Activated naive CD4-positive, alpha-beta T cell treated with anti-CD3 and anti-CD28 coated beads, Interleukin-2, amount 50 U/mL, for 72 hours (primary cell): Measurements from ENCODE around the gene MRPL49. TPM values are rescaled to one million over a fixed set of nuclear protein-coding genes. Genes with fewer than 3 reads are reported as not detected.
A peak's percentile ranks its signal among the peaks of the same experiment; 100 is the strongest.

Source experiments
- ATAC-seq, 2 donors: fragments of 150-1000 bp; cut with Tn5 transposase; 2 replicates each; pipeline ENCODE4 v1.10.0; 2021; ENCODE audit warnings: mild to moderate bottlenecking in 2 of 2, moderate library complexity in 2 of 2
- DNase-seq, 2 donors: peaks; one replicate each; pipeline ENCODE4 v3.0.0; 2021 to 2022; ENCODE audit warnings: low spot score in 2 of 2
- H3K27ac Mint-ChIP-seq, 2 donors: one replicate each; pipeline ENCODE4 v1.8.0; 2022; ENCODE audit warnings: mild to moderate bottlenecking in 2 of 2, mixed read lengths in 2 of 2
- H3K36me3 Mint-ChIP-seq, 2 donors: one replicate each; pipeline ENCODE4 v1.8.0; 2022; ENCODE audit warnings: mixed read lengths in 2 of 2
- H3K9me3 Mint-ChIP-seq, 2 donors: one replicate each; pipeline ENCODE4 v1.8.0; 2022; ENCODE audit warnings: mixed read lengths in 2 of 2
- total RNA-seq, 2 donors: library from RNA; stranded (reverse); gene quantifications; one replicate each; pipeline ENCODE4 v1.2.3, GENCODE V29; 2022

MRPL49 gene
- total RNA-seq, 2 donors from 2014 or later, result 55.3 to 92.6 TPM

DNA sequence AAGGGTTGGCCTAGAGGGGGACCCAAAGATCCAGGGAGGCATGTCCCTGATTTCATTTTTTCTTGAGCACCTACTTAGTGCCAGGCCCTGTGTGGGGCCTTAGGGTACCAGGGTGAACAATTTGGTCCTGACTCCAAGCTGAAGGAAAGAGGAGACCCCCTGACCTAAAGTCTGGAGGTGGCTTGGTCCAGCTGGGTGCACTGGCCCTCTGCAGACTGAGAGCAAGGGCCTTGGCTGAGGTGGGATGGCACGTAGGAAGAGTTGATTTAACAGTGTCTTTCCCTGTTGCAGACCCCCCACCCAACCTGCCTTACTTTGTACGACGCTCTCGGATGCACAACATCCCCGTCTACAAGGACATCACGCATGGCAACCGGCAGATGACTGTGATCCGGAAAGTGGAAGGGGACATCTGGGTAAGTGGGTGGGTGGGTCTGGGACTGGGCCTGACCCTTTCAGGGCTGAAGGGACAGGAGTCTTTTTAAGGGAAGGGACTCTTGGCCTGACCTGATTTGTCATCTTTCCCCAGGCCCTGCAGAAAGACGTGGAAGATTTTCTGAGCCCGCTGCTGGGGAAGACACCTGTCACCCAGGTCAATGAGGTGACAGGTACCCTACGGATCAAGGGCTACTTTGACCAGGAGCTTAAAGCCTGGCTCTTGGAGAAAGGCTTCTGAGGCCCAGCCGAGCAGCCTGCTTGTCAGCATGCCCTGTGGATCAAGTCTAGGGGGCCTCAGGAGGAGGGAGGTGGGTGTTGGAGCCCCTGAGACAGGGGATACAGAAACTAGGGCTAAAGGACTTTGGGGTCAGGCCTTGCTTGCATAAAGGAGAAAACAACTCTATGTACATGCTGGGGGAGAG lies 3.3 kb downstream of the MRPL49 start:
- DNase-seq (peak in 1 of 2 donors; percentile 50), ATAC-seq (no peak)
- Mint-ChIP-seq H3K36me3 (peaks cover 27% of the 10 kb centered on the region in 2 donors), H3K27ac (no peak overlapping the region), H3K9me3 (no peaks in the 10 kb centered on the region)

DNA sequence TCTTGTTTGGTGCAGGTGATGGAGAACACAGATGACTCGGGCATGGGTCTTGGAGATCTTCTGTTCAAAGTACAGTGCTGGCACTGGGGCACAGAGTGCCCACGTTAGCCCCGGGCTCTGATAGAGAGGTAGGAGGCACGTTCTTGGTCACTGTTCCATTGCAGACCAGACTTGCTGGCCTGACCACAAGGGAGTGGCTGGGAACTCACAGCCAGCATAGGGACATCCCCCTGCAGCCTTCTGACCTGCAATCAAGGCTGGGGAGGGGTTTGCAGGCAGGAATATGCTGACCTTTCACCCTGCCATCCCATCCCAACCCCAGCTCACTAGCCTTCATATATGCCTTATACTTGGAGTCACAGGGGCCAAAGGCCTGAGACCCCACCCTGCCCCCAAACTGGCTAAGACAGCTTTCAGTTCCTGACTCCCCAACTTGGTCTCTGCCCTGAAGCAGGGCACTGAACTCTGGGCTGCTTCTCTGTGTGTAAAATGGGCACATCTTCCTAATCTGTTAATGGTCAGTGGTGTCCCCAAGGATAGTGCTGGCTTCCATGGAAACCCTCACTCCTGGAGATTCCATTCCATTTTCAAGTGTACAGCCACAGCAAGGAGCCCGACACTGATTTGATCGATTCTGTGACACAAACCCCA lies 4.6 kb downstream of the MRPL49 start:
- no peaks in the 10 kb centered on the region for H3K9me3 Mint-ChIP-seq
- H3K27ac Mint-ChIP-seq, result no peak overlapping the region
- no peak for ATAC-seq
- DNase-seq, result peak in 1 of 2 donors; percentile 50
- peaks cover 13 to 14% of the 10 kb centered on the region in 2 donors for H3K36me3 Mint-ChIP-seq

DNA sequence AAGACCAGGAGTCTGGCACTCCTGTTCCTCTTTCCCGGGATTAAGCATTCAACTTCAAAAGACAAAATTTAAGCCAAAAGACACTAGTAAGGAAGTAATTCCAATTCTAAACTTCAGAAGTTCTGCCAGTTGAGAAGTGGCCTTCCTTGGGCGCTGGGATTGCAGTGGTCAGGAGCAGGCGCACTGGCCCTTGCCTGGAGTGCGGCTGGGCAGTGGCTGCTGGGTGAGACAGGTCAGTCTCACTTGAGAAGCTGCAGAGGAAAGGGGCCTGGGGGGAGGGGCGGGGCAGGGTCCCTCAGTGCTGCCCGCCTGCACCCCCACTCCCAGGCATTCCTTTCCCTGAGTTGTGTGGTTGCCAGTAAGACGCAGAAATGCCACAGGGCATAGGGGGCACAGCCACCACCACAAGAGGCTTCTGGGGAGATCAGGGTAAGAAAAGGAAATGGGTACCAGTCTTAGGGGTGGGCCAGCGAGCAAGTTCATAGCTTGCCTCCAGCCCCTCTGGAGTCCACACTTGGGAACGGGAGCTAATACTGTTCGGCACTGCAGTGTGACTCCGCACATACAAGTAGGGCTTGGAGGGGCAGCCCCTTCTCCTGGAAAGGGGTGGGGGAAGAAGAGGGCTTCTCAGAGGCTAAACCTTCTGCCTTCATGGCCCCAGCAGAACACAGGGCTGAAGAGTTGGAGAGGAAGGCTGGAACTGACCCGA lies 5.5 kb downstream of the MRPL49 start:
- Mint-ChIP-seq H3K36me3 (peaks cover 6% of the 10 kb centered on the region in 2 donors), H3K9me3 (no peaks in the 10 kb centered on the region), H3K27ac (peak overlapping the region; percentile 29 to 41)
- ATAC-seq (no peak), DNase-seq (peak in 1 of 2 donors; percentile 33)

DNA sequence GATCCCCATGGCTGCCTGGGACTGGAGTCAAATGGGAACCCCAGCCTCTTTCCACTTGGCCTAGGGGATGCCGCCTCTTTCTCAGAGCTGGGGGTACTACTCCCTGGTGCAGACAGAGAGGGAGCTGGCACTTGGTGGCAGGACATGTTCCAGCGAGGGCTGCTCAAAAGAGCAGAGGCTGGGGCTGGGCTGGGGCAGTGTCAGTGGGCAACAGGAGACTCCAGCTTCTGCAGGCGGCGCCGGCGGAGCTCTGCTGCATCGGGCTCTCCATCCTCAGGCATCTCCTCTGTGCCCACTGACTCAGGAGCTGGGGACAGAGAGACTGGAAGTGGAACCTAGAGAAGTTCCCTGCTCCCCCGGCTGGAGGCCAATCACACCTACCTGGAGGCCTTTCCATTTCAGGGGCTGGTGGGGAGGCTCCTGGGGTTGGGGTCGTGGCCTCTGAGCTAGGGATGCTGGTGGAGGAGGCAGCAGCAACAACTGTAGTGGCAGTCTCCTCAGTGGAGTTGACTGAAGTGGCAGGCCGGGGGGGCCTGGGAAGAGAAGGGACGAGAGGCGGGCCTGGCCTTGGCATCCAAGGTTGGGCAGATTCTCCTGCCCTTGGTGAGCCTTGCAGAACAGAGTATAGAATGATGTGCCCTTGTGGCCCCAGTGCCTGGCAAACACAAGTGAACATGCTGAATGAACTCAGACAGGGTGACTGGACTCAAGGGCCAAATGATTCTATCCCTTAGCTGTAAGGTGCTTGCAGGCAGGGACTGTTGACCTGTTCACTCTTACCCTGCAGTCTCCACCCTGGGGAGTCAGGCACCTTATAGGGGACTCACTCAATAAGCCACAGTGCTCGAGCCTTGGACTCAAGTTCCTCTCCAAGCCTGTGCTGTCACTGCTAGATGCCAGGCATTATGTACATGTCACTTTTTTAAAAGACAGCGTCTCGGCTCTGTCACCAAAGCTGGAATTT lies 6.3 kb downstream of the MRPL49 start:
- peaks cover 8 to 9% of the 10 kb centered on the region in 2 donors for H3K36me3 Mint-ChIP-seq
- peak in 1 of 2 donors; percentile 49 for DNase-seq
- H3K27ac Mint-ChIP-seq, result peak overlapping the region; percentile 37 to 41
- H3K9me3 Mint-ChIP-seq, result no peaks in the 10 kb centered on the region
- ATAC-seq, result no peak

DNA sequence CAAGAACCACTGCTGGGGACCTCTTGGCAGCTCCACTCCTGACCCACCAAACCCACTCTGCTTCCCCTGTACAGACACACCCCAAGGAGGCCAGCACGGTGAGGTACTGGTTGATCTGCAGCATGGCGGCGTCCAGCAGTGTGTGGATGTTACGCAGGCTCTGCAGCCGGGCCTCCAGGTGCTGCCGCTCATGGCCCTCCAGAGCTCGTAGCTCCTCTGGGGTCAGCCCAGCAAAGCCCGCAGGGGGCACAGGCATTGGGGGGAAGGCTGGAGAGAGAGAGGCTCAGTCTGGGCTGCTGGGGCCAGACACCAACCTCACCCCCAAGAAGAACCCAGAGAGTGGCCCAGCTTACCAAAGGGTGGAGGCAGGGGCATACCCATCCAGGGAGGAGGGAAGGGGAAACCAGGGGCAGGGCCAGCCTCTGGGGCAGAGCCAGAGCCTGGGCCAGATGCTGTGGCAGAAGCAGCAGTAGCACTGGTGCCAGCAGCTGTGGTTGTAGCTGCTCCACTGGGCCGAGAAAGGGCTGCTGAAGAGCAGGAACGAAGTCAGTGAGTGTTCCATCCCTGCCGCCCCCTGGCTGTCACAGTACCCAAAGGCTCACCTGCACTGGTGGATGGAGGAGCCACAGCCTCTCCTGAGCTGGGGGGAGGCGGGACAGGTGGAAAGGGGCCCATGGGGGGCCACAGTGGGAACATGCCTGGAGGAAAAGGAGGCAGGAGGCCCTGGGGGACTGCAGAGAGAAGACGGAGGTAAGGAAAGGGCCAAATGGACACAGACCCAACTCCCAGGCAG lies 7.7 kb downstream of the MRPL49 start:
- DNase-seq (peak in 1 of 2 donors; percentile 51), ATAC-seq (no peak)
- H3K36me3 Mint-ChIP-seq, result peaks cover 9 to 10% of the 10 kb centered on the region in 2 donors
- H3K9me3 Mint-ChIP-seq, result no peaks in the 10 kb centered on the region
- no peak overlapping the region for H3K27ac Mint-ChIP-seq

DNA sequence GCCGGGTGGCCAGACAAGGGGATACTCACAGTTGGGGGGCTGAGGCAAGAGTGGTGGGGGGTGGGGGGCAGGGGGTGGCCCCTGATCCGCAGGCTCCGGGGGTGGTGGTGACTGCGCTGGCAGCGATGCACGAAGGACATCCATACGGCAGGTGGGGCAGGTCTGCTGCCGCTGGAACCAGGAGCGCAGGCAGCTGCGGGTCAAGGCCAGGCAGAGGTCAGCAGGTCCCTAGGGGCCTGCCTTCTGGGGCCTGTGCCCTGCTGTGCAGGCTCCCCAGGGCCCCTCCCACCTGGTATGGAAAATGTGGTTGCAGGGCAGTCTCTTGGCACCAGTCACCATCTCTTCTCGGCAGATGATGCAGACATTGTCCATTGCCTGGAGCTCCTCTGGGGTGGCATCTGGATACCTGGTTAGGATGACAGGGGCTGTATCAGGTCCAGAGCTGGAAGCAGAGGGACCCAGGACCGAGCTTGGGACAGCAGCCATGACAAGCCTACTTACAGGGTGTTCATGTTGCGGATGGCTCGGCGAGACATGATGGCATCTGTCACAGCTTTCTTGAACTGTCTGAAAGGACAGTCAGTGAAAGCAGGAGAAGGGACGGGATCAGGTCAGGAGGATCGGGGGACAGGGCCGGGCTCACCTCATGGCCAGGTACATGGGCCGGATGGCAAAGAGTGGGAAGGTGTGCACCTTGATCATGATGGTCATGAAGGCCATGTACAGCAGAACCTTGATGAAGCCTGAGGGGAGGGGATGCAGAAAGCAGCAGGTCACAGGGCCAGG lies 8.7 kb downstream of the MRPL49 start:
- H3K9me3 Mint-ChIP-seq, result no peaks in the 10 kb centered on the region
- no peak for DNase-seq
- peaks cover 9 to 10% of the 10 kb centered on the region in 2 donors for H3K36me3 Mint-ChIP-seq
- peak overlapping the region; percentile 28 to 78 for H3K27ac Mint-ChIP-seq
- no peak for ATAC-seq

DNA sequence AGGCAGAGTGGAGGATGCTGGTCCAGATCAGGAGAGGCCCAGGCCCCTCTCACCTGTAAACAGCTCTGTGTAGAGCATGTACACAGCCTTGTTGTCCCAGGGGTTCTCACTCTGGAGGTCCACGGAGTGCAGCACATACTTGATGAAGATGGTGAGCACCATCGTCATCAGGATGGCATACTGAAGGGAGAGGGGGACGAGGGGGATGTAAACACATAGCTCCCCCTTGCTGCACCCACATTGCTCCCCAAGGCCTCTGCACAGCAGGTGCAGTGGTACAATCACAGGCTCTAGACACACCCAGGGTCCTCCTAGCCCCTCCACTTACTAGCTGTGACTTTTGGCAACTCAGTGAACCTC lies 9.3 kb downstream of the MRPL49 start:
- H3K27ac Mint-ChIP-seq, result peak overlapping the region in 1 of 2 donors; percentile 28
- no peak for DNase-seq
- no peak for ATAC-seq
- no peaks in the 10 kb centered on the region for H3K9me3 Mint-ChIP-seq
- peaks cover 9 to 10% of the 10 kb centered on the region in 2 donors for H3K36me3 Mint-ChIP-seq

DNA sequence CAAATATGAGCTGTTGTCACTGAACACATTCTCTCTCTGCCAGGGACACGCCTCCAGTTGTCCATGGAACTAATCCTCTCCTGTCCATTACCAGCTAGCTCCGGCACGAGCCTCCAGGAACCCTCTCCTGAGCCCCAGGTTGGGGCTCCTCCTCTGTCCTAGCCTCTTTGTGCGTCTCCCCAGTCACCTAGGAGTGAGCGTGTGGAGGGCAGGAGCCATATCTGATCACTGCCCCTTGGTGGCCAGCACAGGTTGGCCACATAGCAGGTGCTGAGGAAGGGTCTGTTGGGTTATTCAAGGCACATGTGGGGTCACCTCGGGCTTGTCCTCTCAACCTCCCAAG lies 9.7 kb downstream of the MRPL49 start:
- H3K36me3 Mint-ChIP-seq, result peaks cover 9 to 10% of the 10 kb centered on the region in 2 donors
- no peak overlapping the region for H3K27ac Mint-ChIP-seq

DNA sequence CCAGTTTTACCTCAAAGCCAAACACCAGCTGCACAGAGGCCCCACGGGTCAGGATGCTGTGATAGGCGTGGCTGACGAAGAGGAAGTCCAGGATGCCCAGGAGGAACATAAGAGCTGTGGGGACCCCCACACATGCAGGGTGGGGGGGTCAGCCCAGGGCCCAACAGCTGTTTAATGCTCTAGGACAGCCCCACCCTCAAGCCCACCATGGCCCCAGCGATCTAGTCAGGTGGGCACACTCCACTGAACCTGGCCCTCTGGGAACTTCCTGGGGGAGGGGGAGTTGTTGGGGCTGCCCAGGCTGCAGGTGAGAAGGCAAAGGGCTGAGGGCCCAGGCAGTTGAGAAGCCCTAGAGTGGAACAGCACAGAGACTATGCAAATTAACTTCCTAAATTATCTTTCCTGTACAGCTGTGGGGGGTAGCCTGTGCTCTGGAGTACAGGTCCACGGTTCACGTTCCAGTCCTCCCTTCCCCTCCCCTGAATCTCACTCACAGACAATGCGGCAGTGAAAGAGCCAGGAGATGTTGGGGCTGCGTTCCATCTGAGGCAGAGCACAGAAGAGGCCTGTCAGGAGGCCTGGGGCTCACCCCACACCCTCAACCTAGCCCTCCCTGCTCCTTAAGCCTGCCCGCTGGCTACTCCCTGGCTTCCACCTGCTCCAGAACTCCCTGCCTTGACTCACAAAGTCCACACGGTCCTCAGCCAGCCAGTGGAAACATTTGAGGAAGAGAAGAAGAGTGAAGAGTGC lies 10.3 kb downstream of the MRPL49 start:
- Mint-ChIP-seq H3K27ac (peak overlapping the region; percentile 99), H3K9me3 (no peaks in the 10 kb centered on the region), H3K36me3 (peaks cover 9 to 10% of the 10 kb centered on the region in 2 donors)
- ATAC-seq, result no peak
- DNase-seq, result no peak

More for the DNA sequence above, 9.7 kb downstream of the MRPL49 start:
- no peaks in the 10 kb centered on the region for H3K9me3 Mint-ChIP-seq
- DNase-seq (no peak), ATAC-seq (no peak)

DNA sequence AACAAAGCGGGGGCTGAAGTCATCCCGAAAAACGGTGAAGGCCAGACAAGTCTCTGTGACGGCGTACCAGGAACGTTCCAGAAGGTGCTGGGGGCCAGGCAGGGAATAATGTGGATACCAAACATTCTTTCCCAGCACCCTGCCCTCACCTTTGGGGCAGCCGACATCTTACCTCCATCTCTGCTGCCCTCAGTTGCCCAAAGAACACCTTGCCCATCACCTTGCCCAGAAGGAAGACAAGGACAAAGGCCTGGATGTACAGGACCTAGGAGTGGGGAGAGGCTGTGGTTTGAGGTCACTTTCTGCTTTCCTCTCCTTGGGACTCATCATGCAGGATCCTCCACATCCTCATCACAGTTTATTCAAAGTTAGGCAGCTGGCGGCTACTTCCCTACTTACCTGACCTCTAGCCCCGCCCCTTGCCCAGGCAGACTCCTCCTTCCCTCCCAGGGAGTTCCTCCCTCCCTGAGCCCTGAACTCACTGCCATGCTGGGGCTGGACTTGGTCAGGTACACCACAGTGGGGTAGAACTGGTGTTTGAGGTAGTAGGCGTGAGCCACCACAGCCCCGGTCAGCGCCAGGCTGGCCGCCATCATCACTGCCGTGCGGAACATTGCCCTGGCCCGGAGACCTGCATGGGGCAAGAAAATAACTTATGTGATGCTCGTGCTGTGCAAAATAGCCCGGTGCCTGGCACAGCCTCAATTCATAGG lies 11.0 kb downstream of the MRPL49 start:
- DNase-seq (peak in 1 of 2 donors; percentile 77), ATAC-seq (peak in 1 of 2 donors; percentile 19)
- peak overlapping the region; percentile 99 for H3K27ac Mint-ChIP-seq
- H3K36me3 Mint-ChIP-seq, result peaks cover 9 to 10% of the 10 kb centered on the region in 2 donors
- no peaks in the 10 kb centered on the region for H3K9me3 Mint-ChIP-seq

DNA sequence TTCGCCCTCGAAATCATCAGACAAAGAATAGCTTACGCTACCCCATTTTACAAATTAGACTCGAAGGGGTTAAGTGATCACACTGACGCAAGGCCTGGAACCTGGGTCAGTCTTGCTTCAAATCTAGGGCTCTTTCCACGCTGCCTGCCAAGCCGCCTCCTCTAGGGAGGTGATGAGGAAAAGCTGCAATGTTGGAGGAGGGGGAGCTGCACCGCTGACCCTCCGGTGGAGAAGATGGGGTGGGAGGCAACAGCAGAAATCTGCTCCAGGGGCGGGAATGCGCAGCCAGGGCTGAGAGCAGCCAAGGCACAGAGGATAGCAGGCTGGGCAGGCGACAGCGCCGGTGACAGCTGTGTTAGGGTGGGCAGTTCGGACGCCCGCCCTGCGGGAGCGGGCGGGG lies 11.6 kb downstream of the MRPL49 start:
- ATAC-seq (no peak), DNase-seq (no peak)
- H3K27ac Mint-ChIP-seq, result peak overlapping the region; percentile 99
- peaks cover 9 to 10% of the 10 kb centered on the region in 2 donors for H3K36me3 Mint-ChIP-seq
- no peaks in the 10 kb centered on the region for H3K9me3 Mint-ChIP-seq

DNA sequence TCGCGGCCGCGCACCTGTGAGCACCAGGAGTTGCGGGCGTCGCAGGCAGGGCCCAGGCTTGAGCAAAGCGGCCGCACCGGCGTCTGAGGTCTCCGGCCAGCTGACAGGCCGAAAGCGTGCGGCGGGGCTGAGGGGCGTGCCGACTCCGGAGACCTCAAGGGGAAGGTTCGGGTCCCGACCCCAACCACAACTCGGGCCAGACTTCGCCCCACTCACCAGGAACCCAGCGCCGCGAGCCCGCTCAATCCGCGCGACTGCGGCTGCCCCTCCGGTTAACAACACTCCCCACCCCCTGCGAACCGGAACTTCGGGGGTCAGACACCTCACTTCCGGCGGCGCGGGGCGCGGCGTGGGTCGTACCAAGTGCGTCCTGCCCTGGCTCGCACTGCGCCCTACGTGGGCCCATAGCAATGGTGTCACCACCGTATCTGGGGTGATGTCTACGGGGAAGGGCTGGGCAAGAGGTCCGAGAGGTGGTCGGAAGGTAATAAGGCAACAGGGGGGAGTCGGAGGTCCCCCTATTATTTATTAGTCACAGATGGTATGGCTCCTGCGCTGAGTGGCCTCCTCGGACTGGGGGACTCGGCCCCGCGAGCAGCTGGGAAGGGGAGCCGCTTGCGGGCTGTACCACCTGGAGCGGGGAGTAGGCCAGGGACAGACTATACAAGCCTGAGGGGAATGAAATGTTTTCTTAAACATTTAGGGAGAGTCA lies 12.3 kb downstream of the MRPL49 start, which contains the start of gene SYVN1:
Gene SYVN1 (minus strand): TSS at position 280 of the 712 bp plus-strand sequence. CDS start 918 bp downstream, outside the sequence.
- H3K9me3 Mint-ChIP-seq, result no peaks in the 10 kb centered on the region
- peak; percentile 87 to 88 for ATAC-seq
- DNase-seq, result peak; percentile 91
- peaks cover 9 to 10% of the 10 kb centered on the region in 2 donors for H3K36me3 Mint-ChIP-seq
- H3K27ac Mint-ChIP-seq, result peak within 1 kb of the TSS; percentile 99
